GM23248 (cell line): ENCODE results near the gene SEMA6B. TPM values are rescaled to one million over a fixed set of nuclear protein-coding genes. Genes with fewer than 3 reads are reported as not detected.

Experiments used
- DNase-seq: peaks from one replicate; pipeline ENCODE4 v3.0.0-alpha.2; 2015
- H2AFZ ChIP-seq: fragments of 200-600 bp; sonication (generic); 2 replicates; pipeline ENCODE4 v1.6.1; 2016; ENCODE audit warnings: antibody characterized with exemption
- H3F3A ChIP-seq: fragments of 200-600 bp; sonication (generic); 2 replicates; pipeline ENCODE4 v1.6.1; 2016; ENCODE audit warnings: mild to moderate bottlenecking, antibody characterized with exemption, mixed run types; ENCODE audit not compliant: insufficient read depth
- H3K27ac ChIP-seq: fragments of 200-600 bp; sonication (generic); 2 replicates; pipeline ENCODE4 v1.5.1; 2016; ENCODE audit warnings: mild to moderate bottlenecking
- H3K27me3 ChIP-seq: fragments of 200-600 bp; sonication (generic); replicated peaks from 2 replicates; pipeline ENCODE4 v1.6.1; 2016; ENCODE audit warnings: mild to moderate bottlenecking; ENCODE audit not compliant: insufficient read depth
- H3K36me3 ChIP-seq: fragments of 200-600 bp; sonication (generic); 2 replicates; pipeline ENCODE4 v1.6.1; 2016; ENCODE audit warnings: low read depth, mild to moderate bottlenecking
- H3K4me1 ChIP-seq: fragments of 200-600 bp; sonication (generic); 2 replicates; pipeline ENCODE4 v1.6.1; 2016; ENCODE audit warnings: mild to moderate bottlenecking; ENCODE audit not compliant: insufficient read depth
- H3K4me2 ChIP-seq: fragments of 200-600 bp; sonication (generic); one replicate; pipeline ENCODE4 v1.6.1; 2016; ENCODE audit warnings: mild to moderate bottlenecking; ENCODE audit not compliant: unreplicated experiment
- H3K4me3 ChIP-seq: fragments of 200-600 bp; sonication (generic); 2 replicates; pipeline ENCODE4 v1.5.1; 2016; ENCODE audit warnings: mild to moderate bottlenecking
- H3K79me2 ChIP-seq: fragments of 200-600 bp; sonication (generic); 2 replicates; pipeline ENCODE4 v1.6.1; 2016; ENCODE audit warnings: mild to moderate bottlenecking; ENCODE audit not compliant: insufficient read depth
- H3K9ac ChIP-seq: fragments of 200-600 bp; sonication (generic); 2 replicates; pipeline ENCODE4 v1.6.1; 2016; ENCODE audit warnings: mild to moderate bottlenecking
- H3K9me2 ChIP-seq: fragments of 200-600 bp; sonication (generic); 2 replicates; pipeline ENCODE4 v1.6.1; 2016; ENCODE audit warnings: mixed run types, mild to moderate bottlenecking, moderate library complexity; ENCODE audit not compliant: insufficient read depth
- H3K9me3 ChIP-seq: fragments of 200-600 bp; sonication (generic); one replicate; pipeline ENCODE4 v1.6.1; 2017; ENCODE audit warnings: low read depth
- H4K20me1 ChIP-seq: fragments of 200-600 bp; sonication (generic); 2 replicates; pipeline ENCODE4 v1.6.0; 2016; ENCODE audit not compliant: insufficient read depth
- EZH2 ChIP-seq: fragments of 200-600 bp; sonication (generic); IDR thresholded peaks from 2 replicates; pipeline ENCODE4 v1.6.1; 2018; ENCODE audit warnings: antibody characterized with exemption, mild to moderate bottlenecking; ENCODE audit not compliant: insufficient read depth, poor library complexity, severe bottlenecking
- EZH2phosphoT487 ChIP-seq: fragments of 200-600 bp; sonication (generic); IDR thresholded peaks from 2 replicates; pipeline ENCODE4 v1.6.1; 2018; ENCODE audit warnings: antibody characterized with exemption, moderate library complexity, mild to moderate bottlenecking, low read depth; ENCODE audit not compliant: insufficient read depth
- WGBS, 2 experiments: methylation state at CpG; one replicate each; pipeline ENCODE4 v1.1.6; 2015 to 2017; ENCODE audit warnings: low lambda C conversion rate in 2 of 2, low coverage in 1 of 2; ENCODE audit errors: missing lambda C conversion rate in 2 of 2; 5-methylcytosine and 5-hydroxymethylcytosine counted together
- in situ Hi-C: fragments of 300-500 bp; cut with MboI; formaldehyde crosslinking; loops from 2 replicates; pipeline ENCODE4 v1.15.0; 2020
- polyA plus RNA-seq: library from polyadenylated mRNA; unstranded; fragments of >200 nt; fragmentation: Nextera tagmentation; extraction: Ambion mirVana; gene quantifications from 2 replicates; pipeline ENCODE4 v1.2.1, GENCODE V29; 2016
- total RNA-seq: library from RNA; depleted of rRNA; stranded (reverse); fragments of >200 nt; shearing (Covaris generic); gene quantifications from 2 replicates; pipeline ENCODE4 v1.2.3, GENCODE V29; 2014

The SEMA6B gene
- total and polyA plus RNA-seq, 2 experiments from 2014 or later = not detected

- no peaks in the 10 kb centered on the region for H3F3A ChIP-seq
- no peaks in the 10 kb centered on the region for H3K4me1 ChIP-seq
- H3K4me3 ChIP-seq = no peak overlapping the region
- no peak overlapping the region for H3K4me2 ChIP-seq
- H2AFZ ChIP-seq = no peak overlapping the region
- no peaks in the 10 kb centered on the region for H3K36me3 ChIP-seq
- H3K9me2 ChIP-seq = no peaks in the 10 kb centered on the region
- TF ChIP-seq EZH2phosphoT487 (no peak), EZH2 (no peak)
- no peak for DNase-seq
- H3K79me2 ChIP-seq = no peaks in the 10 kb centered on the region
- no peaks in the 10 kb centered on the region for H3K9me3 ChIP-seq
- in situ Hi-C loops = no loop called here
- no peak overlapping the region for H3K9ac ChIP-seq
- H4K20me1 ChIP-seq = no peaks in the 10 kb centered on the region
- peaks cover 42% of the 10 kb centered on the region for H3K27me3 ChIP-seq
- 53% methylated on average over 3 of the region's 3 CpGs for WGBS, 2 experiments
- H3K27ac ChIP-seq = no peak overlapping the region
Measured at GRCh38 chr19:4539169-4539692, 20.3 kb downstream of the SEMA6B start.

DNA sequence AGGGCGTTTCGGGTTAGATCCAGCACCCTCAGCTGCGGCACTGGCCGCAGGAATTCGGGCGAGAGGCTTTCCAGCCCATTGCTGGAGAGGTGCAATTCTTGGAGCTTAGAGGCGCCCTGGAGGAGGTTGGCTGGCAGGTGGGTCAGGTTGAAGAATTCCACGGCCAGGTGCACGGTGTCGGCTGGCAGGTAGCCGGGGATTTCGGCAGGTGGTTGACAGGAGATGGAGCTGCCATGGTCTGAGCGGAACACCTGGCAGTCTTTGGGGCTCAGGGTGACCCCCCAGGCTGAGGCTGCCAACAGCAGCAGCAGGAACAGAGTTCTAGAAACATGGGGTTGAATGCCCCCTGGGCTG, 20.9 kb downstream of the SEMA6B start:
- Histone ChIP-seq H4K20me1 (no peaks in the 10 kb centered on the region), H3F3A (no peaks in the 10 kb centered on the region), H3K4me2 (no peak overlapping the region), H3K9ac (no peak overlapping the region), H2AFZ (no peak overlapping the region), H3K27ac (no peak overlapping the region), H3K9me2 (no peaks in the 10 kb centered on the region), H3K36me3 (no peaks in the 10 kb centered on the region), H3K27me3 (peaks cover 46% of the 10 kb centered on the region), H3K4me1 (no peaks in the 10 kb centered on the region), H3K9me3 (no peaks in the 10 kb centered on the region), H3K4me3 (no peak overlapping the region), H3K79me2 (no peaks in the 10 kb centered on the region)
- in situ Hi-C loops = no loop called here
- TF ChIP-seq EZH2 (no peak), EZH2phosphoT487 (no peak)
- no peak for DNase-seq
- WGBS, 2 experiments = 92 to 93% methylated on average over 13 of the region's 13 CpGs

- H3K27ac ChIP-seq = no peak overlapping the region
- no peaks in the 10 kb centered on the region for H3K9me3 ChIP-seq
- H3K36me3 ChIP-seq = no peaks in the 10 kb centered on the region
- in situ Hi-C loops = no loop called here
- TF ChIP-seq EZH2phosphoT487 (no peak), EZH2 (no peak)
- no peaks in the 10 kb centered on the region for H3F3A ChIP-seq
- H3K79me2 ChIP-seq = no peaks in the 10 kb centered on the region
- no peaks in the 10 kb centered on the region for H4K20me1 ChIP-seq
- H3K9ac ChIP-seq = no peak overlapping the region
- DNase-seq = no peak
- H3K4me3 ChIP-seq = no peak overlapping the region
- H3K27me3 ChIP-seq = peaks cover 46% of the 10 kb centered on the region
- no peaks in the 10 kb centered on the region for H3K4me1 ChIP-seq
- H2AFZ ChIP-seq = no peak overlapping the region
- H3K4me2 ChIP-seq = no peak overlapping the region
- H3K9me2 ChIP-seq = no peaks in the 10 kb centered on the region
- 56 to 59% methylated on average over 27 of the region's 27 CpGs for WGBS, 2 experiments
Measured at GRCh38 chr19:4537953-4538600, 21.4 kb downstream of the SEMA6B start.

GRCh38 chr19:4536798-4537197, 22.7 kb downstream of the SEMA6B start:
- no peak for DNase-seq
- in situ Hi-C loops = no loop called here
- no peak overlapping the region for H3K4me3 ChIP-seq
- H3K9me3 ChIP-seq = no peaks in the 10 kb centered on the region
- H3F3A ChIP-seq = no peaks in the 10 kb centered on the region
- no peak overlapping the region for H3K27ac ChIP-seq
- no peaks in the 10 kb centered on the region for H3K9me2 ChIP-seq
- H3K4me1 ChIP-seq = no peaks in the 10 kb centered on the region
- H4K20me1 ChIP-seq = no peaks in the 10 kb centered on the region
- H3K36me3 ChIP-seq = no peaks in the 10 kb centered on the region
- TF ChIP-seq EZH2 (no peak), EZH2phosphoT487 (no peak)
- H3K79me2 ChIP-seq = no peaks in the 10 kb centered on the region
- peaks cover 46% of the 10 kb centered on the region for H3K27me3 ChIP-seq
- H3K4me2 ChIP-seq = no peak overlapping the region
- H2AFZ ChIP-seq = no peak overlapping the region
- WGBS, 2 experiments = 17 to 20% methylated on average over 5 of the region's 5 CpGs
- no peak overlapping the region for H3K9ac ChIP-seq
